Fibroblast of pulmonary artery (primary cell): ENCODE results near the gene OR2T6.

Source experiments
- DNase-seq: peaks from one replicate; pipeline ENCODE4 v3.0.0-alpha.2; 2010; ENCODE audit warnings: low read depth
- H3K4me3 ChIP-seq: replicated peaks from 2 replicates; pipeline ENCODE4 v1.5.1; 2011; ENCODE audit warnings: low read depth, mild to moderate bottlenecking, control low read depth, low read length, moderate library complexity
- CTCF ChIP-seq: IDR thresholded peaks from 2 replicates; pipeline ENCODE4 v1.5.1; 2011; ENCODE audit warnings: mild to moderate bottlenecking, control low read depth, low read length, inconsistent platforms; ENCODE audit errors: missing control alignments

Gene OR2T6

DNA sequence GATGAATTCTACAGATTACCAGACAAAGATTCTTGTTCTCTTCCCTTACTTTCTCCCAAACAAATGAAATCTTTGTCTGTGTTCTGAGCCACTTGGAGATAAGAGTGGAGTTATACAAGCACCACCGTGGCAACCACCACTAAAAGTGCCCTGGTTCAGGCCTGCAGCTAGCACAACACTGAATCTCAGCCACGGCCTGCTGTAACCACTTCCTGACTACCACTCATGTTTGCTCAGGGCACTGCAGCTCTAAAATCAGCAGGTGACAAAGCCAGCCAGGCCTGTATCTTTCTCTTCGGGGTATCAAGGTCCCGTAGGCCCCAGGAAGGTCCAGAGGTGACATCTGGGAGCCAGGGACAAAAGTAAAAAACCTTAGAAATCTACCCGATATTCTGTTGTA is 3.2 kb upstream of the OR2T6 start:
- no peak overlapping the region for H3K4me3 ChIP-seq
- no peak for DNase-seq
- no peak for TF ChIP-seq CTCF

DNA sequence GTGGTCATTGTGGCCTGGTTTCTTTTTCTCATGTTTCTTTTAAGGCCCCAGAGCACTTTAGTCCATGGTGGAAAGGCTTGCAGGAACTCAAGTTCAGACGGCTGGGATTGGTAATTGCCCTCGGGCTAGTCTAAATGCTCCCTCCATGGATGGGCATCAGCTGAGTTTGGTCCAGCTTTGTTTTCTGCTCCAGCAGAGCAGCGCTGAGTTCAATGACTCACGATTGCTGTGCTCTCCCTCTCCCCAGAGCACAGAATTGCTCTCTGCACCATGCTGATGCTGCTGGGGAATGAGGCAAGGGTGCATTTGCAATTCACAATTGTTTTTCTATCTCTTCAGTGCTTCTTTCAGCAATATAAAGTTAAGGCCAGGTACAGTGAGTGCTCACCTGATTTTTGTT is 1.8 kb upstream of the OR2T6 start:
- no peak for TF ChIP-seq CTCF
- no peak for DNase-seq
- no peak overlapping the region for H3K4me3 ChIP-seq

DNA sequence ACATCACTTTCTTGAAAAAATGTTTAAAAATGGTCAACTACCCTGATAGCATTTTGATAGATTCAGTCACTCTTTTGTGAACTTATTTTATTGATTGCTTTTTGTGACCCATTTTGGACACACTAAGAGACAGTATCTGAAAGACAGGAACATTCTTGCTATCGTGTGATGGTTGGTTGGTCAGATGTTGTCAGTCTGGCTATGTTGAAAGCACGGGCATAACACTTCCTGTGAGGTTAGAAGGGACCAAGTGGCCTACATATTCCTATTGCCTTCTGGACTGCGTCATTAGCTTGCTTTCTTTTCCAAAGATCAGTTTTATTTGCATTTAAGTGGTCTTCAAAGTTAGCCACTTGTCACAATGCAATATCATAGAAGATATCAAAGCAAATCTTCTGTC is 1.4 kb downstream of the OR2T6 start:
- no peak for TF ChIP-seq CTCF
- DNase-seq: no peak
- H3K4me3 ChIP-seq: no peak overlapping the region

- DNase-seq: no peak
- H3K4me3 ChIP-seq: no peak overlapping the region
- no peak for TF ChIP-seq CTCF
These were observed 5.3 kb downstream of the OR2T6 start for GRCh38 chr1:248380854-248381253.

DNA sequence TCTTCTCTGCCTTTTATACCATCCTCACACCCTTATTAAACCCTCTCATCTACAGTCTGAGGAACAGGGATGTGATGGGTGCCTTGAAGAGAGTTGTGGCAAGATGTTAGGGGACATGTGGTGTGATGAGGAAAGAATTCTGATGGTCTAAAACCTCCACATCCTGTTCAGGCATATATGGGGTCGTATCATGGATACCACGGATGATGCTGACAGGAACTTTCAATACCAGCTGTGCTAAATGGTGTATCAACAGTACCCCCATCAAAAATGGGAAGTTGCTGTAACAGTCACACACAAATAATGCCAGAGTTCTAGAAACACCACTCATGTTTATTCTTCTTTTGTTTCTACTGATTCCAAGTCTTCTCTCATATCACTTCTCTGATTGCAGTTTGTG is 12.9 kb downstream of the OR2T6 start:
- DNase-seq: no peak
- no peak for TF ChIP-seq CTCF
- no peak overlapping the region for H3K4me3 ChIP-seq

DNA sequence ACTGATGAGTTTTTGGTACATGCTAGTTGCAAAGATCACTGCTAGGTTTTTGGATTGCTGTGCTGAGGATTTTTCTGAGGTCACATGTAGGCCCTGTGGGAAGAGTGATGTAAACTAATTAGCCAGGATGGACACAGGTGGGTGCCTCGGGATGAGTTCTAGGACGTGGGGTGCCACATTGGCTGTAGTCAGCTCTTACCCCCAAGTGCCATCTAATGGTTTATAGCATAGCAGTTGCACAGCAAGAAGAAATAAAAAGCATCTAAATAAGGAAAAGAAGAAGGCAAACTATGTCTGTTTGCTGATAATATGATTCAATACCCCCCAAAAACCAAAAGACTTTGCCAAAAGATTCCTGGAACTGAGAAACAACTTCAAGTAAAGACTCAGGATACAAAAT is 17.5 kb downstream of the OR2T6 start:
- DNase-seq: no peak
- no peak for TF ChIP-seq CTCF
- no peak overlapping the region for H3K4me3 ChIP-seq

- no peak within 1 kb of the TSS for H3K4me3 ChIP-seq
- TF ChIP-seq CTCF: no peak
- no peak for DNase-seq
These were observed 27.2 kb downstream of the OR2T6 start, which contains the start of gene OR2T1 for GRCh38 chr1:248402748-248403147. TSS of gene OR2T1 (plus strand) at chr1:248403048. CDS start at chr1:248406148, 3,100 bp downstream.
